ENCODE results near the gene RINL. TPM values are rescaled to one million over a fixed set of nuclear protein-coding genes. Genes with fewer than 3 reads are reported as not detected.
"Not testable (repeated sequence)": the region's sequence is repeated elsewhere in the genome, so short reads cannot be mapped to it uniquely, and the experiment has no call there.

Gene RINL
- total RNA-seq, 4 donors from 2014 or later: 5.3 to 10.4 (median 7.1) TPM

DNA sequence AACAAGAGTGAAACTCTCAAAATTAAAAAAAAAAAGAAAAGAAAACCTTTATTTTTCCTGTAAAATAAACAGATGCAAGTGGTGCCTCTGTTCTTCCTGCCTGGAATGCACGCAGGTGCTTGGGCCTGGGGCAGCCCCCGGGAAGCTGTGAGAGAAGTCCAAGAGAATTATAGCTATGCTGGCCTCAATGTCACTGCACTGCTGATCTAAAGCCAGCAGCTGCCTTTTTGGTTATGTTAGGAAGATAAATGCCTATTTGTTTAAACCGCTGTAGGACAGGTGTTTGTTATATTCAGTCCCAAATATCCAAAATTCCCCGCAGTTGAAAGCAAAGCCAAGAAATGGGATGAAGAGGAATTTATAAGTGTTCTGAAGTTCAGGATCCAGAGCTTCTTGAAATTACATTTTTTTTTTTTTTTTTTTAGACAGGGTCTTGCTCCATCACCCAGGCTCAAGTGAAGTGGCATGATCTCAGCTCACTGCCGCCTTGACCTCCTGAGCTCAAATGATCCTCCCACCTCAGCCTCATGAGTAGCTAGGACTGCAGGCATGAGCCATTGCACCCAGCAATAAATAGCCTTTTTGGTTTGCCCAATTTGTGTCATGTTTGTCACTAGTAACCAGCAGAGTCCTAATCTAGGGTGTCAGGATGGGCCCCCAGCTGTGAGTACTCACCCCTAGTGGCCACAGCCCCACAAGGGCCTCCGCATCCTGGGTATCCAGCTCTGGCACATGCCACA lies 2.2 kb downstream of the RINL start:
- ATAC-seq (ENCODE audit: low FRiP score): no peak
- TF ChIP-seq, protein P1, sequence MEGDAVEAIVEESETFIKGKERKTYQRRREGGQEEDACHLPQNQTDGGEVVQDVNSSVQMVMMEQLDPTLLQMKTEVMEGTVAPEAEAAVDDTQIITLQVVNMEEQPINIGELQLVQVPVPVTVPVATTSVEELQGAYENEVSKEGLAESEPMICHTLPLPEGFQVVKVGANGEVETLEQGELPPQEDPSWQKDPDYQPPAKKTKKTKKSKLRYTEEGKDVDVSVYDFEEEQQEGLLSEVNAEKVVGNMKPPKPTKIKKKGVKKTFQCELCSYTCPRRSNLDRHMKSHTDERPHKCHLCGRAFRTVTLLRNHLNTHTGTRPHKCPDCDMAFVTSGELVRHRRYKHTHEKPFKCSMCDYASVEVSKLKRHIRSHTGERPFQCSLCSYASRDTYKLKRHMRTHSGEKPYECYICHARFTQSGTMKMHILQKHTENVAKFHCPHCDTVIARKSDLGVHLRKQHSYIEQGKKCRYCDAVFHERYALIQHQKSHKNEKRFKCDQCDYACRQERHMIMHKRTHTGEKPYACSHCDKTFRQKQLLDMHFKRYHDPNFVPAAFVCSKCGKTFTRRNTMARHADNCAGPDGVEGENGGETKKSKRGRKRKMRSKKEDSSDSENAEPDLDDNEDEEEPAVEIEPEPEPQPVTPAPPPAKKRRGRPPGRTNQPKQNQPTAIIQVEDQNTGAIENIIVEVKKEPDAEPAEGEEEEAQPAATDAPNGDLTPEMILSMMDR (IDR thresholded peaks at IDR 0.05): no peak
- no peak for DNase-seq (ENCODE audit: low spot score)

DNA sequence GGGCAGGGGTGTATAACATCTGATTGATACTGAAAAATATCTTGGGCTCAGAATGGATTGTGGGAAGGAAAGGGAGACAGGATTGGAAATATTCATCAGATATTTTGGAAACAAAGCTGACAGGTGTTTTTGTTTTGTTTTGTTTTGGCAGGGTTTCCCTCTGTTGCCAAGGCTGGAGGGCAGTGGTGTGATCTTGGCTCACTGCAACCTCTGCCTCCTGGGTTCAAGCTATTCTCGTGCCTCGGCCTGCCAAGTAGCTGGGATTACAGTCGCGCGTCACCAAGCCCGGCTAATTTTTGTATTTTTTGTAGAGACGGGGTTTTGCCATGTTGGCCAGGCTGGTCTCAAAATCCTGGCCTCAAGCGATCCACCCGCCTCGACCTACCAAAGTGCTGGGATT lies 4.7 kb downstream of the RINL start:
- DNase-seq (ENCODE audit: low spot score); ATAC-seq (ENCODE audit: low FRiP score): not testable (repeated sequence)

DNA sequence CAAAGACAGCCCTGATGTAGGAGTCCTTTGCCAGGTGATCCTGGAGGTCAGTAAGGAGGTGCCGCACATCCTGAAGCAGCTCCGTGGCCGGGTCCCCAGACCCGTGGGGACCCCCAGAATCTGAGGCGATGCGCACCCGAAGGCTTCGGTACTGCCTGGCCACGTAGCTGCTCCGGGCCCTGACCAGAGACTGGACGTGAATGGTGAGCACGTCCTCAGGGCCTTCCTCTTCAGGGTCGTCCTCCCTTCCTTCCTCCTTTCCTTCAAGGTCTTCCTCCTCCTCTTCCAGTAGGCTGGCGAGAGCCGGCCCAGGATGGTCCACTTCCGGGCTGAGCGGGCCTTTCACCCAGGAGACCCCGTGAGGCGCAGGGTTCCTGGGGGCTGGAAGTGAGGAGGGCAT lies 7.5 kb downstream of the RINL start:
- DNase-seq (ENCODE audit: low spot score) (no peak), ATAC-seq (ENCODE audit: low FRiP score) (no peak)
- TF ChIP-seq, protein P1 (IDR thresholded peaks at IDR 0.05): no peak

DNA sequence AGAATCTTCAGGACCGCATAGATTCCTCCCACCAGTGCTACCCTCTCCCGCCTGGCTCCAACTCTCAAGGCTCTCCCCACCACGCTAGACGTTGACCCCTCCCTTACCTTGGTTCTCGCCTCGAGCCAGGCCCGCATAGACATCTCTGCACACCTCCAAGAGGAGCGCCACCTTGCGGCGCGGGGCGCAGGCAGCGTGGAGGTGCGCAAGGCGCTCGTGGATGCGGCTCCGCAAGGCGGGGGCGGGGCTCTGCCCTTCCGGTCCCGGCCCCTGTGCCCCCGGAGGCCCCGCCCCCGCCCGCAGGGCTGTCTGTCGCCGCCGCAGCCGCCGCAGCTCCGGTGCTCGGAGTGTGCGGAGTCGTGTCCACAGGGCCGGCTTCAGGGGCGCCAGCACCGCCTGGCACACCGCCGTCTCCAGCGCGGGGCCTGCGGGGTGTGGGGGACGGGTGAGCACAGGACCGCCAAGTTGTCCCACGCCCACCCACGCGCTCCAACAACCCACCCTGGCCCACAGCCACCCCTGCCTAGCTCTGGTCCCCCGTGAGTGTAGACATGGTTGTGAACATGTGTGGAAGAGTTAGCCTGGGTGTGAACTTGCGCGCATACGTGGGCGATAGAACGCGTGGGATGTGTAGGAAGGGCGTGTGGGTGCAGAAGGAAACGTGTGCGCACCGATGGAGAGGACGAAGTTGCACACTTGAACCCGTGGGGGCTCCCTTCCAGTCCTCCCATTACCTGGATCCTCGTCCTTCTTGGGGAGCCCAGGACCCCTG lies 8.1 kb downstream of the RINL start:
- TF ChIP-seq, protein P1 (IDR thresholded peaks at IDR 0.05): peak in 1 of 3 donors; percentile 47
- ATAC-seq (ENCODE audit: low FRiP score) (peak; percentile 94), DNase-seq (ENCODE audit: low spot score) (peak; percentile 73)

DNA sequence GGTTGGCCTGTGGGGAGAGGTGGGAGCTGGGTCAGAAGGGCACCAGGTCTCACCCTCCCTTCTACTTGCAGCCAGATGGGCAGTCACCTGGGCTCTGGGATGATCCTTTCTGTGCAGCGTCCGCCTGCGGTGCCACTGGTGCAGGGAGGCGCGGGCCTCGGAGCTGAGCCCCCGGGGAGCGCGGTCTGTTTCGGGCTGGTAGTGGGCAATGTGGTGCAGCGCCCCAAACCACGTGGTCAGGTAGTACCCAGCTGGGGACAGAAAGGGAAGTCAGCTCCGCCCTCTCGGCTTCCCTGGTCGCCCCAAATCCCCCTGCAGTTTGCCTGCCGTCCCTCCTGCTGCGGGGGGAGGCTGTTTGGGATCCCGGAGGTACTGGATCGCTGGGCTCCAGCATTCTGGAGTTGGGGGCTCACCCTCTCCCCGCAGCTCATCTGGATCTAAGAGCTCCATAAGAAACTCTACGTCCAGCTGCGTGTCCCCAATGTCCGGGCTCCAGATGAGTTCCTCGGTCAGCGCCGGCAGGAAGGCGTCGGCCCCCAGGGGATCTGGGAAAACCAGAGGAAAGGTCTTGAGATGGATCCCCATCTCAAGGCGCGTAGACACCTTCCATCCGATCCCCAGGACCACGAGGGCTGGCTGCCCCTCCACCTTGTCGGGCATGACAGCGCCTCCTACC lies 8.8 kb downstream of the RINL start:
- no peak for DNase-seq (ENCODE audit: low spot score)
- ATAC-seq (ENCODE audit: low FRiP score): no peak
- TF ChIP-seq, protein P1 (IDR thresholded peaks at IDR 0.05): no peak

DNA sequence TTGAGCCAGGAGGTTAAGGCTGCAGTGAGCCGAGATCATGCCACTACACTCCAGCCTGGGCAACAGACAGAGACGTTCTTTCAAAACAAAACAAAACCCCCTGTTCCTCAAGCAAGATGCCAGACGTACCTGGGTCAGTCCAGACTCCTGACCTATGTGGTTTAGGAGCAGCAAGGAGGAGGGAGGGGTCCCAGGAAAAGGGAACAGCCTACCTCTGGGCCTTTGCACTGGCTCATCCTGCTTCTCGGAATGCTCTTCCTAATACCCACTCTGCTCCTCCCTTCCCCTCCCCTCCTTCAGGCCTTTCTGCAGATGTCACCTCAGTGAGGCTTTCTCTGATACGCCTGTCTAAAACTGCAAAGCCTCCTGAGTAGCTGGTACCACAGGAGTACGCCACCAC lies 9.5 kb downstream of the RINL start:
- ATAC-seq (ENCODE audit: low FRiP score) (no peak), DNase-seq (ENCODE audit: low spot score) (no peak)
- TF ChIP-seq, protein P1 (IDR thresholded peaks at IDR 0.05): no peak

DNA sequence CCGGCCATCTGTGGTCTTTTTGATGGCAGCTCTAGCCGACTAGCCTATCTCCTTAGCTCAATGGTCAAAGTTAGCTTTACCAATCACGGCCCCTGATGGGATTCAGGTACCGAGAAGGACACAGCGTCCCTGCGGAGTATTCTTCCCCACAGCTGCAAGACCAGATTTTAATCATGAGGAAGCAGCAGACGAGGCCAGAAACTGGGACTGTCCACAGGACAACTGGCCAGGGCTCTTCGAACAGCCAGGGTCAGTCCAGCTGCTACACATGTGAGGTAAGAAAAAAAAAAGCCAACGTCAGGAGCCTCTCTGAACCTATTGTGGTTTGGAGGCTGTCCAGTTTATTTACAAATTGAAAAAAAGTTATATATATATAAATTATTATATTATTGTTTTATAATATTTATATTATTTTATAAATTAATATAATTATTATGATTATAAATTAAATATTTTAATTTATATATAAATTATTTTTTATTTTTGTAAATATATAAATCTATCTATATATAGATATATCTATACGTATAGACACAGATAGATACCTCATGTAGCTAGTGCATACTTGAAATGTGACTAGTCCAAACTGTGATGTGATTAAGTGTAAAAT lies 10.8 kb downstream of the RINL start:
- TF ChIP-seq, protein P1 (IDR thresholded peaks at IDR 0.05): no peak
- DNase-seq (ENCODE audit: low spot score) (no peak), ATAC-seq (ENCODE audit: low FRiP score) (no peak)
